DOHH2 (cell line): ENCODE measurements around the gene SOWAHD.
"Not testable (repeated sequence)": the region's sequence is repeated elsewhere in the genome, so short reads cannot be mapped to it uniquely, and the experiment has no call there.

Source experiments
- EZH2phosphoT487 ChIP-seq: fragments of 200-600 bp; sonication (generic); IDR thresholded peaks from 2 replicates; pipeline ENCODE4 v1.6.1; 2017; ENCODE audit warnings: borderline replicate concordance, mild to moderate bottlenecking, antibody characterized with exemption, low read length, moderate library complexity, mixed read lengths
- TF ChIP-seq, protein P1 (sequence below): fragments of 200-600 bp; sonication (generic); IDR thresholded peaks from one replicate; pipeline ENCODE4 v1.5.1; 2014; ENCODE audit warnings: antibody characterized with exemption, mild to moderate bottlenecking, low read depth, low read length; ENCODE audit not compliant: poor library complexity, severe bottlenecking

DNA sequence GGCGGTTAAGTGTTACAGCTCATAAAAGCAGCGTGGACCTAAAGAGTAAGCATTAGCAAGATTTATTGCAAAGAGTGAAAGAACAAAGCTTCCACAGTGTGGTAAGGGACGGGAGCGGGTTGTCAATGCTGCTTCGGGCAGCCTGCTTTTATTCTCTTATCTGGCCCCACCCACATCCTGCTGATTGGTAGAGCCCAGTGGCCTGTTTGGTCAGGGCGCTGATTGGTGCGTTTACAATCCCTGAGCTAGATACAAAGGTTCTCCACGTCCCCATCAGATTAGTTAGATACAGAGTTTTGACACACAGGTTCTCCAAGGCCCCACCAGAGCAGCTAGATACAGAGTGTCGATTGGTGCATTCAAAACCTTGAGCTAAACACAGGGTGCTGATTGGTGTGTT lies 8.3 kb upstream of the SOWAHD start:
- TF ChIP-seq, protein P1, sequence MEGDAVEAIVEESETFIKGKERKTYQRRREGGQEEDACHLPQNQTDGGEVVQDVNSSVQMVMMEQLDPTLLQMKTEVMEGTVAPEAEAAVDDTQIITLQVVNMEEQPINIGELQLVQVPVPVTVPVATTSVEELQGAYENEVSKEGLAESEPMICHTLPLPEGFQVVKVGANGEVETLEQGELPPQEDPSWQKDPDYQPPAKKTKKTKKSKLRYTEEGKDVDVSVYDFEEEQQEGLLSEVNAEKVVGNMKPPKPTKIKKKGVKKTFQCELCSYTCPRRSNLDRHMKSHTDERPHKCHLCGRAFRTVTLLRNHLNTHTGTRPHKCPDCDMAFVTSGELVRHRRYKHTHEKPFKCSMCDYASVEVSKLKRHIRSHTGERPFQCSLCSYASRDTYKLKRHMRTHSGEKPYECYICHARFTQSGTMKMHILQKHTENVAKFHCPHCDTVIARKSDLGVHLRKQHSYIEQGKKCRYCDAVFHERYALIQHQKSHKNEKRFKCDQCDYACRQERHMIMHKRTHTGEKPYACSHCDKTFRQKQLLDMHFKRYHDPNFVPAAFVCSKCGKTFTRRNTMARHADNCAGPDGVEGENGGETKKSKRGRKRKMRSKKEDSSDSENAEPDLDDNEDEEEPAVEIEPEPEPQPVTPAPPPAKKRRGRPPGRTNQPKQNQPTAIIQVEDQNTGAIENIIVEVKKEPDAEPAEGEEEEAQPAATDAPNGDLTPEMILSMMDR: not testable (repeated sequence)
- not testable (repeated sequence) for TF ChIP-seq EZH2phosphoT487
